DMS114 treated with DMSO at 0.1 percent for 48 hours (cell line): ENCODE data around the gene SEMA3E.
"Not testable (repeated sequence)": the region's sequence is repeated elsewhere in the genome, so short reads cannot be mapped to it uniquely, and the experiment has no call there.

Source experiments
- DNase-seq: peaks from one replicate; lab custom pipeline; 2025; ENCODE audit not compliant: unreplicated experiment; lab: John Stamatoyannopoulos, UW

The SEMA3E gene

GRCh38 chr7:83562960-83563359 lies 86.0 kb downstream of the SEMA3E start:
- no peak for DNase-seq

- no peak for DNase-seq
These were observed 86.7 kb downstream of the SEMA3E start for GRCh38 chr7:83562289-83562688.

- DNase-seq, result no peak
These were observed 89.1 kb downstream of the SEMA3E start for GRCh38 chr7:83559887-83560286.

DNA sequence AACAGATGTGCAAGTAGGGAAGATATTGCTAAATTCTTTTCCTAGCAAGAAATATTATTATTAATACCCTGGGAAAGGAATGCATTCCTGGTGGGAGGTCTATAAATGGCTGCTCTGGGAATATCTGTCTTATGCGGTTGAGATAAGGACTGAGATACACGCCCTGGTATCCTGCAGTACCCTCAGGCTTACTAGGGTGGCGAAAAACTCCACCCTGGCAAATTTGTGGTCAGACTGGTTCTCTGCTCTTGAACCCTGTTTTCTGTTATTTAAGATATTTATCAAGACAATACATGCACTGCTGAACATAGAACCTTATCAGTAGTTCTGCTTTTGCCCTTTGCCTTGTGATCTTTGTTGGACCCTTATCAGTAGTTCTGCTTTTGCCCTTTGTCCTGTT lies 96.4 kb downstream of the SEMA3E start:
- DNase-seq, result not testable (repeated sequence)

- no peak for DNase-seq
These were observed 98.8 kb downstream of the SEMA3E start for GRCh38 chr7:83550100-83550499.

GRCh38 chr7:83548250-83548649 lies 100.7 kb downstream of the SEMA3E start:
- no peak for DNase-seq

DNA sequence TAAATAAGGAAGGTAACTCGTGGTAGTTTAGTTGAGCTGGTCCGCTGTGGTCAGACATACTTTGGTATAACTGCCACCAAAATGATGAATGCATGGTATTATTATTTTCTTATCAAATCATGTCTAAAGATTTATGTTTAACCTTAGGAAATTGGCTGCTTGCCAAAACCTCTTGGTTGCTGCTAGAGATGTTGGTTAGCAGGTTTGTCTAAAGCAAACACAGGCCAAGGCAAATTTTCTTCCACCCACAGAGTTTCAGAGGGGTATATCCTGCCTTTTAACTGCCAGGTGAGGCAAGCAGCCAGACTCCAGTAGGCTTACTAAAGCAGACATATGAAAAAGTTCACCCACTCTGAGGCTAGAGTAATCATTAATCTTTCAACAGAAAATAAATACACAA lies 101.4 kb downstream of the SEMA3E start:
- DNase-seq, result no peak

DNA sequence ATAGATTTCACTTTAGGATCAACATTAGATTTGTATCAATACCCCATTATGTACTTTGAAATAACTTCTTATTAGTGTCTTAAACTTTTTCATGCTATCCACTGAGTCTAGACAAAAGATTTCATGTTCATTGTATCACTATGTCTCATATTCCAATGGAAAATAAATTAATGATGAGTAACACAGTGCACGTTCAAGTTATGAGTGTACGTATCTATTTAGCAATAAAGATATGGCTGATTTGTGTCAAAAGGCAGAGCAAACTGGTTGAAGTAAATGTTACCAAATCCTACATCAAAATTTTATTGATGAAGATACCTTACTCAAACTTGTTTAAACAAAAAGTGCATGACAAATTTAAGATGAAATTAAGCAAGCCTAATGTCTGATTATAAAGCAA lies 102.4 kb downstream of the SEMA3E start:
- DNase-seq, result no peak

- DNase-seq, result no peak
These were observed 107.6 kb downstream of the SEMA3E start for GRCh38 chr7:83541187-83541960.

DNA sequence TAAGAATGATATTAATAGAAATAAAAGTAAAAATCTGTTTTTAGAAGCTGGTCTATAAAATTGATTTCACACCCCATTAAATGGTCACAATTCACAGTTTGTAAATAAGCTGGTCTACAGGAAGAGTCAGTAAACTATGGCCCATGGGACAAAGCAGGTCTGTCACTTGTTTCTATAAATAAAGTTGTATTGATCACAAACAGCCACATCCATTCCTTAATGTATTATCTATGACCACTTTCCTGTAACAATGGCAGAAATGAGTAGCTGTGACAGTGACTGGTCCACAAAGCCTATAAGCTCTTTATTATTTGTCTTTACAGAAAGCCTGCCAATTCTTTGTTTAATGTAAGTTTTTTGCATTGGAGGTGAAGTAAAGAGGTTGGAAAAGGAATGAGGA lies 114.5 kb downstream of the SEMA3E start:
- no peak for DNase-seq

DNA sequence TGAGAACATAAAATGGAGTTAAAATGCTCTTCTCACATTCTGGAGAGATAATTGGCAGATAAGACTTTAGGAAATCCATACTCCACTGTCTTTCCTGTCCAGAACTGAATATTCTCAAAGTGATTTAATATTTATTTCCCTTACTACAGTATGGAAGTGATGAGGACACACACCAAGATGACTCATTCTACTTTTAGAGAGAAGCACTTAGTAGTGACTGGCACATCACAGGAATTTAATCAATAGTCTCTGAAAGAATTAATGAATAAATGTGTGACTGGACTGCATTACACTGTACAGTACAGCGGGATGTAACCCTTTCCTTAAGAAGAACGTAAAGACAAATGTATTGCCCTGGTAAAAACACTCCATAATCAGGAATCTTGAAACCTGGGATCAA lies 116.7 kb downstream of the SEMA3E start:
- no peak for DNase-seq

DNA sequence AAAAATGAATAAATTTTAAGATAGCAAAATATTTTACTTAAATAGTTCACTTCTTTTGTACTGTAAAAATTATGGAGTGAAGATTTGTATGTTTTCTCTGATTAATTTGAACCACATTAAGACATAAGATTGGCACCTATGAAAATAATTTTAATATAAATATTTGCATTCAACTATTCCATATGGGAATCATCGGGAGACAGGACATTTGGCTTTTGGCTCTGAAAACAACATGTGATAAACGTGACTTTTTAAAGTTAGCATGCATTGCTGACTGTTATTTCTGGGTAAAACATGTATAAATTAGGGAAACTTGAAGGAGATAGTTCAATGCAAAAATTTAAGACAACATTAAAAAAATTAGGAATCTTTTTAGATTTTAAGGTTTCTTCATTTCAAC lies 117.2 kb downstream of the SEMA3E start:
- DNase-seq, result no peak

- no peak for DNase-seq
These were observed 120.0 kb downstream of the SEMA3E start for GRCh38 chr7:83528925-83529423.

GRCh38 chr7:83524277-83525075 lies 124.5 kb downstream of the SEMA3E start:
- no peak for DNase-seq

DNA sequence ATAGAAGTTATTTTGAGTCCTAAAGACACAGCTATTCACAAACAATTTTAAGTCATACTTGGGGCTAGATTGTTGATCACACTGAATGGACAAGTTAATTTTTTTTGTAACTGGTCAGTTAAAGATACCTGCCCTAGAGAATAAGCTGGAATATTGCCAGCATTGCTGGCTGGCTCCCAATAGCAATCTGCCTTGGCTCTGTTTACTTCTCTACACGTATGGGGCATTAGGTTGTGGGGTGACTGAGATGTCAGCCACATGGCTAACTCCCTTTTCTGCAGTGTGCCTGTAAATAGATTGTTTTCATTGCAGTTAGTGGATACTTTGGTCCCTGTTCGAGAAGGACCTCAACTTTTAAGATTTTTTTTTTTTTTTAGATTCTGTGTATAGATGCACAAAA lies 128.2 kb downstream of the SEMA3E start:
- DNase-seq, result no peak

DNA sequence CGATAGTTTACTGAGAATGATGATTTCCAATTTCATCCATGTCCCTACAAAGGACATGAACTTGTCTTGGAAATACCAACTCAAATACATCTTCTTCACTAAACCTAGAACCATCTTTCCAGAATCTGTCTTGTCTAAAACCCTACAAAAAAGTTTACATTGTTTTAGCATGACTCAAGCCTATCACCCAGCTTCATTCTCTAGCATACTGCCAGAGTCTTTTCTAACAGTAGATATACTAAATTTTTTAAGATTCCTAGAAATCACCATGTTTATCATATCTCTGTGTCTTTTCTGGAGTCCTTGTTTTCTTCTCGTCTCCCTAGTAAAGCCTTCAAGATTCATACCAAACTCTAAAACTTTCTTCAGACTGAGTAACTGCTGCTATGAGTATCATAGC lies 129.7 kb downstream of the SEMA3E start:
- no peak for DNase-seq

- no peak for DNase-seq
These were observed 131.8 kb downstream of the SEMA3E start for GRCh38 chr7:83517035-83517700.

DNA sequence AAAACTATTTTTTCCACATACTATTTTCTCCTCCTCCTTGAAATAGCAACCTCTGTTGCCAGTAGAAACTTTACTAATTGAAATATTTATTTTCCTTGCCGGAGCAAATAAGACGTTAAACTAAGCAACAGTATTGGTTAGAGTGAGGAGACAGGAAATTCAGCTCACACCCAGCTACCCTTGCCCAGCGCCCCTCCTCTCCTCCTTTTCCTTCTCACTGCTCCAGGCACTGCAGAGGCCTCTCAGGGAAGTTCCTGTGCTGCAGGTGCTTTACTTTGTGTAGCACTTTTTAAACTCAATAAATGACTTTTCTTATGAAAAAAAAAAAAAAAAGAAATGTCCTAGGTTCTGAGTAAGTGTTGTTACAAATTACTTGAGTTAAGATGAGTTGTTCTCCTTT lies 134.0 kb downstream of the SEMA3E start:
- DNase-seq, result no peak

DNA sequence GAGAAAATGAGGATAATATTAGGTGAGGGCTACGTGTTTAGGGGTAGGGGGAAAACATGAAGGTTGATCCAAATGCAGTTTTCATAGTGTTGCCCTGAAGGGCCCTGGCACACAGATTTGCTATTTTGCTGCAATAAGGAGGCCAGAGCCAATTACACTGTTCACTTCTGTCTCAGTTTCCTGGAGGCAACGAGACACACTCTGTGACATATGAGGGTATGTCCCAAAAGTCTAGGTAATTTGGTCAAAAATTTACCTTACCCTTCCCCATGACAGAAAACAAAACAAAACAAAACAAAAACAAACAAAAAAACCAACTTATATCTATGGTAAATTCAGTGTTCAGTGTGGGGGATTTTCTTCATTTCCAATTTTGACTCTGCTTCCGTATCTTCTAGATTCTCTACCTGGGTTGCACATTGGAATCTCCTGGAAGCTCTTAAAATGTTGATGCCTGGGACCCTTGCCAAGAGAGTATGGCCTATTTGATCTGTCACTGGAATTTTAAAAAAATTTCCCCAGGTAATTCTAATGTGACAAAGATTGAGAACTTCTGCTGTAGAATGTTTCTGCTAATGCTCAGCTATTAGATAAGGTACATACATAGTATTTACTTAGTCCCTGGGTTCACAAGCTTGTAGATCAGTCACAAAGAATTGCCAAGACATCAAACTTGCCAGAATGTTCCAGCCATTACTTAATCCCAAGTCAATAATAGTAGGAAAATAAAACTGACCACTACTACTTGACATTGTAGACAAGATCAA lies 139.5 kb downstream of the SEMA3E start:
- DNase-seq, result no peak

GRCh38 chr7:83504330-83504729 lies 144.6 kb downstream of the SEMA3E start:
- DNase-seq, result no peak

DNA sequence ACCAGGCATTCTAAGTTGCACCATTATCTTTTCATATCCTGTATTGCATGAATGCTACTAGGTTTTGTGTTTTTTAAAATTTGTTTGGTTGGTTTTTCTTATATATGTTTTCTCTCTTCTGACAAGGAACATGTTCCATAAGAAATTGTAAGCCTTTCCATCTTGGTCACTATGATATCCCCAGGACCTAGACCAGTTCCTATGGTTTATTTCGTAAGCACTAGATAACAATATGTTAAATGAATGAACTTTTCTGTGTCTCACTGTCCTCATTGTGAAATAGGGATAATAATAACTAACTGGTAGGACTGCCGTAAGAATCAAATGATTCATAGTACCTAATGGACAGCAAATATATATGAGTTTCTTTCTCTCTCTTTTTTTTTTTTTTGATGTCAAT lies 146.3 kb downstream of the SEMA3E start:
- DNase-seq, result no peak
